RPMI8226 (cell line): ENCODE measurements around the gene AMN1.
"Not testable (repeated sequence)": the region's sequence is repeated elsewhere in the genome, so short reads cannot be mapped to it uniquely, and the experiment has no call there.

ENCODE experiments used
- DNase-seq: peaks from one replicate; pipeline ENCODE4 v3.0.0-alpha.2; 2015

The AMN1 gene

DNA sequence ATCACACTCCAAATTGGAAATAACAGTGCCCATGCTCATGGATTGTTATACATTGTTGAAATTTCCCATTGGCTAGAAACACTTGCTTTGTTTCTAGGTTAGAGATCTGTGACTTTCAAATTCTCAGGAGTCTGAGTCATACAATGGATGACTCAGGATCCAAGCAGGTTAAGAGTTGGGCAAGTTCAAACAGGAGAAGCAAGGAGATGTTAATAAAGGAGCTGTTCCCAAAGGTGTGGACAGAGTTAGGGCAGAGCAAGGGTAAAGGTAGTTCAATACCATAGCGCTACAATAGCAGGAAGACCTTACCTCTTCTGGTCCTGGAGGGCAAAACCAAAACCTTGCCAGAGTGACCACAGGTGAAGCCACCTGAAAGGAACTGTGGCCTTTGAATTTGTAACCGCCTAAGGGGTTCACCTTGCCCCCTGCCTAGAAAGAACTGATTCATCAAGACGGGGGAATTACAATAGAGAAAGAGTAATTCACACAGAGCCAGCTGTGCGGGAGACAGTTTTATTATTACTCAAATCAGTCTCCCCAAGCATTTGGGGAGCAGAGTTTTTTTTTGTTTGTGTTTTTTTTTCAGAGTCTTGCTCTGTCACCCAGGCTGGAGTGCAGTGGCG lies 4.2 kb upstream of the AMN1 start:
- no peak for DNase-seq

DNA sequence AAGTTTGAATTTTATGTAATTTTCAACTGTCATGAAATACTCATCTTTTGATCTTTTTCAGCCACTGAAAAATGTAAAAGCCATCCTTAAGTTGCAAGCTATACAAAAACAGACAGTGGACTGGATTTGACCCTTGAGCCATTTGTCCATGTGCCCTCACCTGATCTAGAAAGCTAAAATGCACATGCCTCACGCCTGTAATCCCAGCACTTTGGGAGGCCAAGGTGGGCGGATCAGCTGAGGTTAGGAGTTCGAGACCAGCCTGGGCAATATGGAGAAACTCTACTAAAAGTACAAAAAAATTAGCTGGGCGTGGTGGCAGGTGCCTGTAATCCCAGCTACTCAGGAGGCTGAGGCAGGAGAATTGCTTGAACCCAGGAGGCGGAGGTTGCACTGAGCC lies 2.4 kb upstream of the AMN1 start:
- DNase-seq, result not testable (repeated sequence)

DNA sequence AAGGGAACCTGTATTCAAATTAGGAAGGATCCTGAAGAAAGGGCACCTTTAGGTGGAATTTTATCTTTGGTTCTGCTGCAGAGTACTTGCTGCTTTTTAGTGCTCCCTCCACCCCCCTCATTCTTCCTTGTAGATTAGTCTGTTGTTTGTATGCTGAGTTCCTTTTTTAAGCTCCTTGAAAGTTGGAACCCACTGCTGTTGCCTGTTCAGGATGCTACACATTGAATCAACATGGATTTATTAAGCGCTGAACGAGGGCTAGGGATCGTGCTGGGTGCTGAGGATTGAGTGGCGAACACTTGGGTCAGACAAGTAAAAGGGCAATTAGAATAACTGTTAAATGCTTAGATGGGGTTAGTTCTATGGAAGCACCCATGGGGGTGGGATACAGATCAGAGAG lies 884 bp upstream of the AMN1 start:
- DNase-seq, result no peak

DNA sequence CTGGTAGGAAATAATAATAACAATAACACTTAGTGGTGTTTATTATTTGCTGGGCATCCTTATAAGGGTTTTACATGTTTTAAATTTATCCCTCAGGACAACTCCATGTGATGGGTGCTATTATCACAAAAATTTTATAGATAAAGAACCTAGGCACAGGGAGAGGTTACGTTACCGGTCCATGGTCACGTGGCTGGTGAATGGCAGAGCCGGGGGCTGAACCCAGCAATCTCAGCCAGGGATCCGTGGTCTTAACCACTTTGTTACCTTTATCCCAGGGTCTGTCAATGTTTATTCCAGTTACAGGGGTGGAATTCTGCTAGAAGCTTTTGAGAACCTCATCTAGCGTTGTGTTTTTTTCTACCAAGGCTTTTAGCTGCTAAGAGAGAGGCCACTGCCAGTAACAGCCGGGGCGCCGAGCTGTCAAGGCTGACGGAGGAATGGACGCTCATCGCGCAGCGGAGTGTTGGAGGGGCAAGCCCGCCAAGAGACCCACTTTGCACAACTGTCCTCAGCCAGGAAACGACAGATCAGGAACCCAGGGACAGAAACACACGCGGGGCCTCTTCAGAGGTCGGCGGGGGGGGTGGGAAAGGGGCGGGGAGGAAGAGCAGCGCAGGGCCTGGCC lies 418 bp downstream of the AMN1 start:
- peak; percentile 35 for DNase-seq

DNA sequence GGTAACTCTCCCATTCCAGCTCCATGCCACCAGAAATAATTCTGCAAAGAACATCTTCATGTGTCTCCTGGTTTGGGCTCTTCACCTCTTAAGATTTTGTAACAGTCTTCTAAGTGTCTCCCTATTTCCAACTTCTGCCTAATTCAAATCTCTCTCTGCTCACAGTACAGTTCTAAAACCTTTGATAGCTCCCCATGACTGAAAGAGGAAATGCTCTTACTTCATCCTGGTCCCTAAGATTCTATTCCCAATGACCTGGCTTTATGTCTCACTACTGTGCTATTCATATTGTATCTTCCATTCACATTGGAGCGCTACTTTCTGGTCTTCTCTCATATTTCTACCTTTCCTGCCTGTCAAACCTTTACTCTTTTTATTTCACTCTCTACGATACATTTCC lies 1.6 kb downstream of the AMN1 start:
- DNase-seq, result no peak

DNA sequence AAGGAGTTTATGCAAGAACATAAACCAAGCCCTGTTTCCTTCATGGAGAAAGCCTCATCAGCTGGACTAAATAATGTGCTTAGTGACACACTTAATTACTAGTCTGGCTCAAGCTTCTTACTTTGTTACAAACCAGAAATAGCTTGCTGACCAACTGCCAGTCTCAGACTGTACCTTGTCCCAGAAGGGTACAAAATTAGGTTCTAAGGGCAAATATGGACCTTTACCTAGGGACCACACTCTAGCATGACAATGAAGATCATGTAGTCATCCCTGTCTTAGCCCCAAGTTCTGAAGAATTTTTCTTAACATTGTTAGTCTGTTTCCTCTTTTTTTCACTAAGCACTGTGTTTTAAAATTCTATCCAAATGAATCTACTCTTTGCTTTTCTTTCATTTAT lies 2.2 kb downstream of the AMN1 start:
- no peak for DNase-seq

DNA sequence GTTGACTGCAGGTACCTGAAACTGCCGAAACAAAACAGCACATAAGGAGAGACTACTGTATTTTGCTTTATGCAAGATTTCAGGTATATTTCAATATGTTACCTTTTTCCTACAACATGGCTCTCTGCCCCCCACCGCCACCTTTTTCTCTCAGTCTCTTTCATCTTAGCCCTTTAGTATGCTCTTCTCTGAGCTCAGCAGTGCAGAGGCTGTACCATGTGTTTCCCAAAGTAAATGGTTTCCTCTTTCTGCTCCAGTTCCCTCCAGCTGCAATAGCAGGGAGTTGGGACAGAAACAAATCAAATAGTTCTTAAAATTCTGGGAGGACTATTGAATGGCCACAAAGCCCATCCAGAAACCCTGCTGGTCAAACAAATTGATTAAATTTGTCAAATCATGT lies 4.3 kb downstream of the AMN1 start:
- DNase-seq, result no peak

DNA sequence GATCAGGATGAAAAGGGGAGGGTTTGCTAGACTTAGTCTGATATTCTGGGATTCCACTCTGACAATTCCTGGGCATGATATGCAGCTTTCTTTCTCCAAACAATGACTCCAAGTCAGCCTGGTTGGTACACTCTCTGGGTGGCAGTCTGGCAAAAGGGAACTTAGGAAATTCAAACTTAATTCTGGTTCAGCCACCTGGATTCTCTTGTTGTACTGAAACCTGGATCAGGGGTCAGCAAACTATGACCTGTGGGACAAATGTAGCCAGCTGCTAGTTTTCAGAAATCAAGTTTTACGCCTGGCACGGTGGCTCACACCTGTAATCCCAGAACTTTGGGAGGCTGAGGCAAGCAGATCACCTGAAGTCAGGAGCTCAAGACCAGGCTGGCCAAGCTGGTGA lies 6.2 kb downstream of the AMN1 start:
- no peak for DNase-seq

DNA sequence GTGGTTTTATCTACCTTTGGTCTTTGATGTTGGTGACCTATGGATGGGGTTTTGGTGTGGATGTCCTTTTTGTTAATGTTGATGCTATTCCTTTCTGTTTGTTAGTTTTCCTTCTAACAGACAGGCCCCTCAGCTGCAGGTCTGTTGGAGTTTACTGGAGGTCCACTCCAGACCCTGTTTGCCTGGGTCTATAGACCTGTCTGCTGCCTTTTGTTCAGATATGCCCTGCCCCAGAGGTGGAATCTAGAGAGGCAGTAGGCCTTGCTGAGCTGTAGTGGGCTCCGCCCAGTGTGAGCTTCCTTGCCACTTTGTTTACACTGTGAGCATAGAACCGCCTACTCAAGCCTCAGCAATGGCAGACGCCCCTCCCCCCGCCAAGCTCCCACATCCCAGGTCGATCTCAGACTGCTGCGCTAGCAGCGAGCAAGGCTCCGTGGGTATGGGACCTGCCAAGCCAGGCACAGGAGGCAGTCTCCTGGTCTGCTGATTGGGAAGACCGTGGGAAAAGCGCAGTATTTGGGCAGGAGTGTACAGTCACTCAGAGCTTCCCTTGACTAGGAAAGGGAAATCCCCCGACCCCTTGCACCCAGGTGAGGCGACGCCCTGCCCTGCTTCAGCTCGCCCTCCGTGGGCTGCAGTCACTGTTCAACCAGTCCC lies 10.2 kb downstream of the AMN1 start:
- DNase-seq, result not testable (repeated sequence)

DNA sequence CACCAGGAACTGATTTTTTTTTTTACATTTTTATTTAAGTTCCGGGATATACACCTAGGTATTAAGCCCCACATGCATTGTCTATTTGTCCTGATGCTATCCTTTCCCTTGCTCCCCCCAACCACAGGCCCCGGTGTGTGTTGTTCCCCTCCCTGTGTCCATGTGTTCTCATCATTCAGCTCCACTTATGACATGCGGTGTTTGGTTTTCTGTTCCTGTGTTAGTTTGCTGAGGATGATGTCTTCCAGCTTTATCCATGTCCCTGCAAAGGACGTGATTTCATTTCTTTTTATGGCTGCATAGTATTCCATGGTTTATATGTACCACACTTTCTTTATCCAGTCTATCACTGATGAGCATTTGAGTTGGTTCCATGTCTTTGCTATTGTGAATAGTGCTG lies 11.8 kb downstream of the AMN1 start:
- DNase-seq, result not testable (repeated sequence)

DNA sequence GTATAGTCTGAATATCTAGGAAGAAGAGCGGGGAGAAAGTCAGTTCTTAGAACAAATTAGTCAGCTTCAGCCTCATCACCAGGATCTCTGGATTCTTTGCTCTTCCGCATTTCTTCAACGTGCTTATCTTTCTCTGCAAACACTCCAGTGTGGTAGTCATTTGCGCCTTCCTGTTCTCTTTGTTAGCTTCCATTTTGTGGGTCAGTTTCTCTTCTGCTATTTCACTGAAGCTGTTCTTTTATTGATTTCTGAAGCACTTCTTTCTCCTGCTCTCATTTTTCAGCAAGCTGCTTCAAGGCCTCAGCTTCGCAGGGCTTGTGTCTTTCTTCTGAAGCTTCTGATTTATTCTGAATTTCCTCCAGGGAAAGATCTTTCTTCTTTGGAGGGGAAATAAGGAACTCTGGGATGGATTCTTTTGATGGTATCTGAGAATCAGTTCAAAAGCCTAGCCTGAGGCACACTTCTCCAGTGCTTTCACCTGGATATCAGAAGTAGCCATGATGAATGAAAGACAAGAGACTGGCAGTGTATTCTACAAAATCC lies 13.5 kb downstream of the AMN1 start:
- no peak for DNase-seq

DNA sequence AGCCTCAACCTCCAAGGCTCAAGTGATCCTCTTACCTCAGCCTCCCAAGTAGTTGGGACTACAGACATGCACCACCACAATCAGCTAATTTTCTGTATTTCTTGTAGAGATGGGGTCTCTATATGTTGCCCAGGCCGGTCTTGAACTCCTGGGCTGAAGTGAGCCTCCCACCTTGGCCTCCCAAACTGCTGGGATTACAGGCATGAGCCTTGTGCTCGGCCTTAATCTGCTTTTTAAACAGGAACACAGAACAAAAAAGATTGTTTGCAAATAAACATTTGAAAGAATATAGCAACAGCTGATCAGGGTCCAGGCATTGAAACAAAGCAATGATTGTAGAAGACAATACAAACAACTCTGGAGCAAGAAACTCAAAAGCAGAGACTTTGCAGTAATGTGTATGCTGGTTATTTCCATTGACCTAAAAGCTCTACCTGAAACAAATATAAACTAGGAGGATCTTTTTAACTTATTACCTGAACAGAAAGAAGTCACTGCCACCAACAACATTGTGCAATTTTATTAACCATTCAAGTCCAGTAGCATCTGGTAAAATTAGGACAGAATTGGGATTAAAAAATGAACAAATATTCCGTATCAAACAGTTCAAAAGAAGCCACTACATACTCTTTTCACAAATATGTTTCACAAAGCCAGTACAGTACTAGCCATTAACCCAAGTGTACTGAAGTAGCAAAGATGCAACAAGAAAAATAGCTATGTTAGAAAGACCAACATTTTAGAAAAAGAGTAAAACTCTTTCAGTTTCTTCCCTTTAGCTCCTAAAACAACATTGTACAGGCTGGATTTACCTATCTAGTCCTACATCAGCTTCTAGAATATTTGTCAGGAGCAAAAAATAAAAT lies 14.2 kb downstream of the AMN1 start:
- DNase-seq, result no peak

DNA sequence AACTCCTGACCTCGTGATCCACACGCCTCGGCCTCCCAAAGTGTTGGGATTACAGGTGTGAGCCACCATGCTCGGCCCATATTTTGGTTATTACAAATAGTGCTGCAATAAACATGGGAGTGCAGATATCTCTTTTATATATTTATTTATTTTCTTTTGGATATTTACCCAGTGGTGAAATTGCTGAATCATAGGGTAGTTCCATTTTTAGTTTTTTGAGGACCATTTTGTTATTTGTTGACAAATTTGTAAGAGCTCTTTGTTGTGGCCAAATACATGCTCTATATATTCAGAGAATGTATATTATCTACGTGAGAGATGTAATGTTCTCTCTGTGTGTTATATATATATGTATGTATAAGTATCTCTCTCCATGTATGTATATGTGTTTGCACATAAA lies 15.9 kb downstream of the AMN1 start:
- no peak for DNase-seq

DNA sequence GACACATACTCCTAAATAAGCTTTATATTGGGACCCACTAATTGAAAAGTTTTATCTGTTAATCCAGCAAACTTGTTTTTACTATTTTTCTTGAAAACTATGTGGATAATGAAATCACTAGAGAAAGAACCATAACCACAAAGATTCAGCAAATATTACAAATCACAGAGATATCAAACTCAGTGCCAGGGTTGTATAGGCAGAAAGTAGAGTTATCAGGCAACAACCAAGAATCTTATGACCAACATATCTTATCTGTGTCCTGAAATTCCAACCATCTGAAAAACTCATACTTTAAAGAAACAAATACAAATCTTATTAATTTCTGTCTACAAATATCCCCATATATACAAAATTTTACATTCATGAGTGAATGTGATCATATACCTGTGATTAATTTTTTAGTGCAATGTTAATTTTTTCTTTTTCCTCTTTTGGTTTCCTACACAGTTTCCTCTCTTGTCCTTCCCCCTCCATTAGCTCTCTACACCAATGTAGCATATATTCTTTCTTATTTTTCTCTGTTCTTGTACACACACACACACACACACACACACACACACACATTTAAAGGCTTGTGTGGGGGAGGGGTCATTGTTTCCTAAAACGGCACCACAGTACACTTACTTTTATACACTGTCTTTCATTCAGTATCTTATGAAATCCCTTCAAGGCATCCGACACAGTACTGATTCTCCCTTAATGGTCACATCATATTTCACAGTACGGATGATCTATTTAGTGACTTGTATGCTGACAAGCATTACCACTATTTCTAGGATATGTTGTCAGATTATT lies 18.6 kb downstream of the AMN1 start:
- no peak for DNase-seq

DNA sequence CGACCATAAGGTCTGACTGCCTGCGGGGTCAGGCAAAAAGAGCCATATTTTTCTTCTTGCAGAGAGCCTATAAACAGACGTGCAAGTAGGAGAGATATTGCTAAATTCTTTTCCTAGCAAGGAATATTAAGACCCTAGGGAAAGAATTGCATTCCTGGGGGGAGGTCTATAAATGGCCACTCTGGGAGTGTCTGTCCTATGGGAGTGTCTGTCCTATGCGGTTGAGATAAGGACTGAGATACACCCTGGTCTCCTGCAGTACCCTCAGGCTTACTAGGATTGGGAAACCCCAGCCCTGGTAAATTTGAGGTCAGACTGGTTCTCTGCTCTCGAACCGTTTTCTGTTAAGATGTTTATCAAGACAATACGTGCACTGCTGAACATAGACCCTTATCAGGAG lies 20.7 kb downstream of the AMN1 start:
- not testable (repeated sequence) for DNase-seq

DNA sequence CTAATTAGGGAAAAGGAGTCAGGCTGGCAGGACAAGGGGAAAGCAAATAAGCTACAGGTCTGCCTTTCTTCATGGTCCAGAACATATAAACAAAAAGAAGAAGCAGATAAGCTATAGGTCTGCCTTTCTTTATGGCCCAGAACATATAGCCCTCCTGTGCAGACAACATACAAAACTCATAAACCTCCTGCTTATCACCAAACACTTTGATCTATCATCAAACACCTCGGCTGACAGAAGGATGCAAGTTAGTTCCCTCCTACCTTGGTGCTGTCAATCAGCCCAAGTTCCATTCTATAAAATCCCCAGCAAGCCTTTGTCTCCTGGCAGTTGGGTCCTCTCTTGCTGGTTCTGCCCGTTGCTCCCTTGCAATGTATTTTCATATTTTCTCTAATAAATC lies 23.2 kb downstream of the AMN1 start:
- DNase-seq, result no peak

DNA sequence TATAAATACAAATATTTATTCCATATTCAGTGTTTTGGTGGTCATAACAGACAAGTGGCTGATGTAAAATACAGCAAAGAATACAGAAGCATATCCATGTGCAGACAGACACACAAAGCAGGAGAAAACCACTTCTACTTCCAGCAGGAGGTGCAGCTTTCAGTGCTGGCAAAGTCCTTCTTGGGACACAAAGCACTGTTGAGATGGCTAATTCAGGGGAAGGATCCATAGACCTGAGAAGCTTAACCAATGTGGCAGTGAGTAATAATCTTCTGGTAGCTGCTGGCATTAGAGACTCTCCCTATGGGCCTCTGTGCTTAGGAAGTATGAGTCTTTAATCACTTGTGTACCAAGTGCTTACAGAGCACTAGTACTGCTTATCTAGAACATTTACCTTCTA lies 26.8 kb downstream of the AMN1 start:
- DNase-seq, result no peak

DNA sequence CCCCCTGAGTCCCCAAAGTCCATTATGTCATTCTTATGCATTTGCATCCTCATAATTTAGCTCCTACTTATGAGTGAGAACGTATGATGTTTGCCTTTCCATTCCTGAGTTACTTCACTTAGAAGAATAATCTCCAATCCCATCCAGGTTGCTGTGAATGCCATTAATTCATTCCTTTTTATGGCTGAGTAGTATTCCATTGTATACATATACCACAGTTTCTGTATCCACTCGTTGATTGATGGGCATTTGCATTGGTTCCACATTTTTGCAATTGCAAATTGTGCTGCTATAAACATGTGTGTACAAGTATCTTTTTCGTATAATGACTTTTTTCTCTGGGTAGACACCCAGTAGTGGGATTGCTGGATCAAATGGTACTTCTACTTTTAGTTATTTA lies 38.9 kb downstream of the AMN1 start:
- DNase-seq, result not testable (repeated sequence)

DNA sequence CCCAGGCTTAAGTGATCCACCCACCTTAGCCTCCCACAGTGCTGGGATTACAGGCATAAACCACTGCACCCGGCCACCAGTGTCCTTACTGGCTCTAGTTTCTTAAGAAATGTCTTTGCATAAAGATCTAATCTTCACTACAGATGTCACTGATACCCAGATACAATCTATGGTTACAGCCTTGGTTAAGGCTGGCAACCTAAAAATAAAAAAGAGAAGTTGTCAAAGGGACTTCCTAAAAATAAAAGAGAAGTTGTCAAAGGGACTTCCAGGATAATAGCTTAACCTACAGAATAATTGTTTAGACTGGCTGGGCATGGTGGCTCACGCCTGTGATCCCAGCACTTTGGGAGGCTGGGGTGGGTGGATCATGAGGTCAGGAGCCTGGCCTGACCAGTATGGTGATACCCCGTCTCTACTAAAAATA lies 41.7 kb downstream of the AMN1 start:
- peak; percentile 7 for DNase-seq

DNA sequence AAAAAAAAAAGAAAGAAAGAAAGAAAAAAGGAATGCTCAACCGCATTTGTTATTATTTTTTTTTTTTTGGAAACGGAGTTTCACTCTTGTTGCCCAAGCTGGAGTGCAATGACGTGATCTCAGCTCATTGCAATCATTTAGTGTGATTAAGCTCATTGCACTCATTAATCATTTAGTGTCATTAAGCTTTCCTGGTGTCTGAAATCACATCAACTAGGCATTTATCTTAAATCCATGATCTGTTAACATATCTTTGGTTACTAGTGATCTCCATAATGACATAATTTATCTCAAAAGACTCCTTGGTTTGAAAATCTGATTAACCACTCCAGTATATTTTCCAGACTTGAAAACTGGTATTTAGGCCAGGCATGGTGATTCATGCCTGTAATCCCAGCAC lies 43.0 kb downstream of the AMN1 start:
- DNase-seq, result no peak

DNA sequence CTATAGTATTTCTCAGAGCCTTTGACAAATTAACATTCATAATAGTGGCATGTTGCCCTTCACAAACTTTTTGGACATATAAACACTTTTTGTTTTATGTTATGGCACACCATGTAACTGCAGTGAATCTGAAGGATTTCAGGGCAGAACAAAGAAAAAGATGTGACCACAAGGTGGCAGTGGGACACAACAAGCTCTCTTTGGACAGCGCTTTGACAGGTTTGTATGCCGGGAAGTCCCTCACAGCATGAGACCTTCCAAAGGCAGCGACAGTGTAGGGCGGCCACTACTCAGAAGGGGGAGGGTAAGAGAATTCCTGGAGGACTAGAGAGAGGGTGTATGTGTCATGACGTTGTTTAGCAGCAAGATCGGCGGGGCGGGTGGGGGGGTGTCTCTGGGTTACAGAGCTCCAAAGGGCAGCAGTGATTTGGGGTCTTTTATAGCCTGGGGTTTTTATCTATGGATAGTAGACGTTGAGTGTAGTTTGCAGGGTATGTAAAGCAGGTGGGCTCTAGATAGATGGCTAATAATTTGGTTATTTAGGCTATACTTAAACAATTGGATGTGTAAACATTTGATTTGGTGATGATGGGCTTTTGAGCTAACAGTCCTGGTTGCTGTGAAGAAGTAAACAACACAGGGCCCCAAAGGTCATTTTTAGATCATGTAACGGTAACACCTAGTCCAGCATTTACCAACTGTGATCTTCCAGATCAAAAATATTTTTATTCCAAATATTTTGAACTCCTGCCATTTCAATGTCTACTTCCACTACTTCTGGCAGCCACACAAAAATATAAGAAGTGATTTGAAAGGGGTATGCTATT lies 46.5 kb downstream of the AMN1 start:
- peak; percentile 85 for DNase-seq

DNA sequence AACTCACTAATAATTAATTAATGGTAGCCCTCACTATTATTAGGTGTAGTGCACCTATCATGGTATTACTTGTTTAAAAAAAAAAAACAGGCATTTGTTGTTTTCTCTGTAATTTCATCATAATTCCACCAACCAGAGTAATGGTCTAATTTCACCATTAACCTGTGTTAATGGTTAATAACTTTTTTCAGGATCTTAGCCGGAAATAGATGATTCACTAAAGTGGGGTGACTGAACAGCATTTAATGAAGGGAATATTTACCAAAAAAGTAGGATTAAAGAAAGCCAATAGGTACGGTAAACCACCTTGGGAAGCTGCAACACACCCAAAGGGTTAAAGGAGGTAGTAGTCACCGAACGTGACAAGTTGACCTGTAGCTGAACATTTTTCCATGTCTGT lies 56.3 kb downstream of the AMN1 start:
- DNase-seq, result no peak
